Activated naive CD4-positive, alpha-beta T cell treated with anti-CD3 and anti-CD28 coated beads, Interleukin-2, amount 10 ng/mL, durations not matched to agents 7 days and 5 days (primary cell): Measurements from ENCODE around the gene ERLEC1.
"Not testable (repeated sequence)": the region's sequence is repeated elsewhere in the genome, so short reads cannot be mapped to it uniquely, and the experiment has no call there.

Experiments
- CTCF ChIA-PET: fragments of 350-600 bp; sonication (Branson Sonifier 250); formaldehyde crosslinking; loops from one replicate; lab custom pipeline; 2021; ENCODE audit warnings: antibody characterized with exemption; lab: Charles Lee
- DNase-seq: peaks from one replicate; pipeline ENCODE4 v3.0.0-alpha.2; 2020
- H3K27ac Mint-ChIP-seq: one replicate; pipeline ENCODE4 v1.8.0; 2021; ENCODE audit warnings: mild to moderate bottlenecking, moderate library complexity, mixed read lengths
- H3K27me3 Mint-ChIP-seq: one replicate; pipeline ENCODE4 v1.8.0; 2021; ENCODE audit warnings: mild to moderate bottlenecking, mixed read lengths
- H3K36me3 Mint-ChIP-seq: one replicate; pipeline ENCODE4 v1.8.0; 2021; ENCODE audit warnings: mixed read lengths
- H3K4me1 Mint-ChIP-seq: one replicate; pipeline ENCODE4 v1.8.0; 2021; ENCODE audit warnings: mixed read lengths
- H3K4me3 Mint-ChIP-seq: one replicate; pipeline ENCODE4 v1.8.0; 2021; ENCODE audit warnings: mild to moderate bottlenecking, moderate library complexity, mixed read lengths
- H3K9me3 Mint-ChIP-seq: one replicate; pipeline ENCODE4 v1.8.0; 2021; ENCODE audit warnings: mixed read lengths

ERLEC1 gene

GRCh38 chr2:53786705-53787613 is at the start of gene ERLEC1, which contains the start of gene ASB3:
ERLEC1 (plus strand) TSS chr2:53787044; CDS start chr2:53787211, 167 bp downstream.
ASB3 (minus strand) TSS chr2:53786953; CDS start chr2:53765572, 21,381 bp downstream.
- Mint-ChIP-seq H3K4me3 (peak within 1 kb of the TSS; percentile 96), H3K27me3 (no peaks in the 10 kb centered on the region), H3K36me3 (peaks cover 12% of the 10 kb centered on the region), H3K4me1 (peaks cover 49% of the 10 kb centered on the region), H3K27ac (peak within 1 kb of the TSS; percentile 92), H3K9me3 (no peaks in the 10 kb centered on the region)
- CTCF ChIA-PET: no interaction called here
- DNase-seq: peak; percentile 94

DNA sequence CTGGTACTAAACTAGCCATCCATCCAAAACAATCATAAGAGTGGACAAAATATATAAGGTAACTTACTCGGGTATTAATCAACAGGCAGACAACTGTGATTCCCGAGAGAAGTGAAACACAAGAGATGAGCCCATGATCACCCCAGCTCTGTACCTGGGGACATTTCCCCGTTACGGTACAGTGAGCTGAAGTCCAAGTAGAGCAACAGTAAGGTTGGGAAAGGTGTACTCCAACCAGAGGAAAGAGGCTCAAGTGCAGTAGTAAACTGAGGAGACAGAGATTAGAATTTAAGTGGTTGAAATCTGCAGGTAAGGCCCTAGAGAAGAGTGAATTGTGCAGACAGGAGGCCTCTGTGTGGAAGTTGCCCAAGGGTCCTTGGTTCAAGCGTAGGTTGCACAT is 49.8 kb upstream of the ERLEC1 start:
- Mint-ChIP-seq H3K4me1 (no peaks in the 10 kb centered on the region), H3K27ac (no peak overlapping the region), H3K27me3 (no peaks in the 10 kb centered on the region), H3K9me3 (no peaks in the 10 kb centered on the region), H3K4me3 (no peak overlapping the region), H3K36me3 (peaks cover 21% of the 10 kb centered on the region)
- CTCF ChIA-PET: no interaction called here
- DNase-seq: no peak

DNA sequence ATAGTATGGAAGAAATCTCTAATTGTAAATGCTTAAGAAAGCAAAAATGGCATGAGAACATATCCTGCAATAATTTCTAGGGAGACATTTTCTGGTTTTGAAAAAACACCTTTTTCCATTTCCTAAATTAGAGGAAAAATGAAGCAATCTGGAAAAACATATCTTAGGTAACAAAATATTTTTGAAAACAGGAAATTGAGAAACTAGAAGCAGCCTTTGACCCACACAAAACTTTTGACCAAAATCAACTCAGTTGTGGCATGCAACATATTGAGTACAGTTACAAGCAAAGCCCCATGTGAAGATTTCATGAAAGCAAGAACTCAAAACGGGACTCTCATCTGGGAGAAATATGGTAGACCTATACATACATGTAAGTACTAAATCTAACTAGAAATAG is 47.8 kb upstream of the ERLEC1 start:
- Mint-ChIP-seq H3K27ac (no peak overlapping the region), H3K9me3 (no peaks in the 10 kb centered on the region), H3K4me3 (no peak overlapping the region)

GRCh38 chr2:53740170-53740569 is 46.7 kb upstream of the ERLEC1 start:
- CTCF ChIA-PET: interaction anchor here (1.2 kb wide), 1 partner anchor 317 kb away, joined by 5 read pairs; no protein-coding TSS in a partner anchor
- Mint-ChIP-seq H3K4me3 (no peak overlapping the region), H3K9me3 (no peaks in the 10 kb centered on the region), H3K27ac (no peak overlapping the region), H3K27me3 (no peaks in the 10 kb centered on the region), H3K36me3 (peaks cover 19% of the 10 kb centered on the region), H3K4me1 (no peaks in the 10 kb centered on the region)
- no peak for DNase-seq

More for the DNA sequence above, 47.8 kb upstream of the ERLEC1 start:
- CTCF ChIA-PET: interaction anchor here (1.2 kb wide), 1 partner anchor 316 kb away, joined by 5 read pairs; no protein-coding TSS in a partner anchor
- no peaks in the 10 kb centered on the region for H3K4me1 Mint-ChIP-seq
- DNase-seq: no peak
- no peaks in the 10 kb centered on the region for H3K27me3 Mint-ChIP-seq
- peaks cover 27% of the 10 kb centered on the region for H3K36me3 Mint-ChIP-seq

DNA sequence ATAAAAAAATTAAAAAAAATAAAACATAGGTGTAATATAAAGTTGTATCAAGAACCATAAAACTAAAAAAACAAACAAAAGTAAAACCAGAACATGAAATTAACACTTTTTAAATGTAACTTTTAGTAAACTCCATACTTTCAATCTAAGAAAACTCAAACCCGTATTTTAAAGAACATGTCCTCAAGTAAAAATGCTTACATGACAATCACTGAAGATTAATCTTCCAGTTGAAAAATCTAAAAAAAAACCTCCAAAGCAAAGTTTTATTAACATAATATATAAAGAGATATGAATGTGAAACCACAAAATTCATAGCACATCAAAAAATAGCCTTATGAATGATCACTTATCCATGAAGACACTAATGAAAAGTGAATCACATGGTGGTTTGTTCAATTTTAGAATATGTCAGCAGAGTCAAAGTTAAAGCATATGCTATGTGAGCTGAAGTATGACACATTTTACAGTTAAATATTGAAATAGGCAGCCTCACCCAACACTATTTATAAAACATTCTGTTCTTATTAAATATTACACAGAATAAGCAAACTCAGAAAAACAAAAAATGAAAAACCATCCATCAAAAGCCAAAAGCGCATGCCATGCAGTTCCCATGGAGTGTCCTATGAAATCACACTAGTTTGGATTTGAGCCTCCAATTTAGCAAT is 42.3 kb upstream of the ERLEC1 start:
- Mint-ChIP-seq H3K27ac (no peak overlapping the region), H3K36me3 (peaks cover 23% of the 10 kb centered on the region), H3K4me1 (no peaks in the 10 kb centered on the region), H3K27me3 (no peaks in the 10 kb centered on the region), H3K9me3 (no peaks in the 10 kb centered on the region), H3K4me3 (no peak overlapping the region)
- CTCF ChIA-PET: no interaction called here
- DNase-seq: no peak

DNA sequence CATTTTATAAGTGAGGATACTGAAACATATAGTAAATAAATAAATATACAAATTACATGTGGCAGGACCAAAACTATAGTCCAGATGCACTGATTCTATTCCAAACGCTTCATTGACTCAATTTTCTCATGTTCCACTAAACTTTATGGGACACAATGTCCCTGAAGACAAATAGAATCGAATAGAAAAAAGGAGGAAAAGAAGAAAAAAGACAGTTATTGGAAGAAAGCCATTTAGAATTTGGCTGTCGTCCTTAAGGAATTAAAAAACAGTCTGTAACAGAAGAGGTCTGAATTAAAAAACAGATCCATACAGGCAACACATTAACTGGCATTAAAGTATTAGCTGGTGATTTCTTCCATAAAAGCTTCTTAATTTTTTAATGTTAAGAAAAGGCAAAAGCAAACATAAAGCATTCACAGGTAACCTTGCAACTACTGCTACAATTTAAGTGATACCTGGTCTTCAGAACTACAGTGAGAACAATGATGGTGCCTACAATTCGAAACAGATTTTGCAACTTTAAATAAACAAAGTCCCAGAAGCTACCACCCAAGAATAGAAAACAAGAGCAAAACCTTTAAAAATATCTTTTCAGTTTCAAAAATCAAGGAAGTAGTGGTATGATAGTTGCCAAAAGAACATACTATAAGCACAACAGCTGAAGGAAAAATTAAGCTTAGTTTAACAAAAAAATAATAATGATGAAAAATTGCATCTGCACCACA is 36.6 kb upstream of the ERLEC1 start:
- Mint-ChIP-seq H3K27ac (no peak overlapping the region), H3K36me3 (peaks cover 17% of the 10 kb centered on the region), H3K4me1 (peaks cover 5% of the 10 kb centered on the region), H3K4me3 (no peak overlapping the region), H3K27me3 (no peaks in the 10 kb centered on the region), H3K9me3 (no peaks in the 10 kb centered on the region)
- no peak for DNase-seq
- CTCF ChIA-PET: interaction anchor here (1.0 kb wide), 1 partner anchor 12 kb away, joined by 4 read pairs; no protein-coding TSS in a partner anchor

GRCh38 chr2:53751728-53752127 is 35.1 kb upstream of the ERLEC1 start:
- H3K27me3 Mint-ChIP-seq: no peaks in the 10 kb centered on the region
- peaks cover 21% of the 10 kb centered on the region for H3K36me3 Mint-ChIP-seq
- peaks cover 5% of the 10 kb centered on the region for H3K4me1 Mint-ChIP-seq
- no peak for DNase-seq
- H3K4me3 Mint-ChIP-seq: no peak overlapping the region
- H3K9me3 Mint-ChIP-seq: no peaks in the 10 kb centered on the region
- CTCF ChIA-PET: no interaction called here
- H3K27ac Mint-ChIP-seq: no peak overlapping the region

GRCh38 chr2:53752385-53752784 is 34.5 kb upstream of the ERLEC1 start:
- no peak overlapping the region for H3K27ac Mint-ChIP-seq
- CTCF ChIA-PET: no interaction called here
- no peaks in the 10 kb centered on the region for H3K9me3 Mint-ChIP-seq
- no peak overlapping the region for H3K4me3 Mint-ChIP-seq
- DNase-seq: no peak
- H3K36me3 Mint-ChIP-seq: peaks cover 25% of the 10 kb centered on the region
- peaks cover 5% of the 10 kb centered on the region for H3K4me1 Mint-ChIP-seq
- H3K27me3 Mint-ChIP-seq: no peaks in the 10 kb centered on the region

DNA sequence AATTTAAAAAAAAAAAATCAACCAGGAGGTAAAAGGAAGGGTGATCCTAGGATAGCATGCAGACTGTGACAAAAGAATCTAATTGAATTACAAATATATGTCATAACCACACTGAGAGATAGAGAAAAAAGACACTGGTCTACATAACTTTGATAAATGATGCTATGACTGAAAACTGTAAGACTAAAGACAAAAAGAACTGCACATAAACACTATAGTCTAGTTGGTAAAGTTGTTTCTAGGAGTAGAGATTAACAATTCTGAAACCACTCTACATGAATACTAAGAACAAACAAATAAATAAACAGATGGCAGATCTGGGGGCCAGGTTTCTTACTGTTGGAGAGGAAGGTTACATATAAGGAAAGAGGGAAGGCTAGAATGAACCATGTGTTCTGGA is 33.8 kb upstream of the ERLEC1 start:
- Mint-ChIP-seq H3K4me1 (peaks cover 5% of the 10 kb centered on the region), H3K27me3 (no peaks in the 10 kb centered on the region), H3K27ac (no peak overlapping the region), H3K9me3 (no peaks in the 10 kb centered on the region), H3K4me3 (no peak overlapping the region), H3K36me3 (peaks cover 24% of the 10 kb centered on the region)
- CTCF ChIA-PET: no interaction called here
- no peak for DNase-seq

GRCh38 chr2:53755121-53755520 is 31.7 kb upstream of the ERLEC1 start:
- Mint-ChIP-seq H3K4me1 (peaks cover 5% of the 10 kb centered on the region), H3K4me3 (no peak overlapping the region), H3K9me3 (no peaks in the 10 kb centered on the region), H3K27ac (no peak overlapping the region), H3K36me3 (peaks cover 21% of the 10 kb centered on the region), H3K27me3 (no peaks in the 10 kb centered on the region)
- DNase-seq: no peak
- CTCF ChIA-PET: no interaction called here

DNA sequence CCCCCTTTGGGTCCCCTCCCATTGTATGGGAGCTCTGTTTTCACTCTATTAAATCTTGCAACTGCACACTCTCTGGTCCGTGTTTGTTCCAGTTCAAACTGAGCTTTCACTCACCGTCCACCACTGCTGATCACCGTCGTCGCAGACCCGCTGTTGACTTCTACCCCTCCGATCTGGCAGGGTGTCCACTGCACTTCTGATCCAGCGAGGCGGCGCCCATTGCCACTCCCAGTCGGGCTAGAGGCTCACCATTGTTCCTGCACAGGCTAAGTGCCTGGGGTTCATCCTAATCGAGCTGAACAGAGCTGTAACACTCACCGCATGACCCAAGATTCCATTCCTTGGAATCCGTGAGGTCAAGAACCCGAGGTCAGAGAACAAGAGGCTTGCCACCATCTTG is 30.2 kb upstream of the ERLEC1 start:
- H3K36me3 Mint-ChIP-seq: peaks cover 23% of the 10 kb centered on the region
- H3K27me3 Mint-ChIP-seq: no peaks in the 10 kb centered on the region
- no peak overlapping the region for H3K4me3 Mint-ChIP-seq
- no peak for DNase-seq
- H3K4me1 Mint-ChIP-seq: peaks cover 5% of the 10 kb centered on the region
- H3K9me3 Mint-ChIP-seq: no peaks in the 10 kb centered on the region
- H3K27ac Mint-ChIP-seq: no peak overlapping the region
- CTCF ChIA-PET: no interaction called here

DNA sequence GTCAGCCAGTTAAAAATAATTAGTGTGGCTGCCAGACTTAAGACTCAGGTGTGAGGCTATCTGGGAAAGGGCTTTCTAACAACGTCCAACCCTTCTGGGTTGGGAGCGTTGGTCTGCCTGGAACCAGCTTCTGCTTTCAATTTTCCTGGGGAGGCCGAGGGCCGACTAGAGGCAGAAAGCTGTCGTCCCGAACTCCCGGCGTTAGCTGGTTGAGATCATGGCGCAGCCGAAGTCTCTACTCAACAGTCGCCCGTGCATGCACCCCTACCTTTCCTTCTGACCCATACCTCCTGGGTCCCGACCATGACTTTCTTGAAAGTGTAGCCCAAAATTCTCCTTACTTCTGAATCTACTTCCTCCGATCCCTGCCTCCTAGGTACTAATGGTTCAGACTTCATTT is 29.6 kb upstream of the ERLEC1 start:
- H3K27ac Mint-ChIP-seq, H3K9me3 Mint-ChIP-seq, CTCF ChIA-PET, DNase-seq, H3K27me3 Mint-ChIP-seq, H3K4me1 Mint-ChIP-seq, H3K4me3 Mint-ChIP-seq: not testable (repeated sequence)
- H3K36me3 Mint-ChIP-seq: peaks cover 27% of the 10 kb centered on the region

DNA sequence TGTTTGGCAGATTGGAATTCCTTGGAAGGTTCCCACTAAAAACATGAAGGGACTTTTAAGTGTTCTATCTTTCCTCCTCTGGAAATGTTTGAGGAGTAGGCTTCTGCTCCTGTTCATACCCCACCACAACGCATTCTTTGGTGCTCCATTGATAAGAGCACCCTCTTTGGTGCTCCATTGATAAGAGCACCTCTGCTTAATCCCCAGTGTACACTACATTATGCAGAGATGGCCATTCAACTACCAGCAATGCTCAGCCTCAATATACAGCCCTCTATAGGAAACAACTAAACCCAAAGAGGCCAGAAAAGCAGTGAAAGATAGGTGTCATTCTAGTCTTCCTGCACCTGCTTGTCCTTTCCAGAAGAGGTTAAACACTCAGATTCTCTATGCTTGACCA is 21.1 kb upstream of the ERLEC1 start:
- DNase-seq: no peak
- Mint-ChIP-seq H3K27me3 (no peaks in the 10 kb centered on the region), H3K27ac (no peak overlapping the region), H3K4me1 (peaks cover 34% of the 10 kb centered on the region), H3K36me3 (peaks cover 25% of the 10 kb centered on the region), H3K9me3 (no peaks in the 10 kb centered on the region), H3K4me3 (no peak overlapping the region)
- CTCF ChIA-PET: no interaction called here
